Neural cell (in vitro differentiated cells): ENCODE data around the gene PHOX2A. TPM values are rescaled to one million over a fixed set of nuclear protein-coding genes. Genes with fewer than 3 reads are reported as not detected.

Source experiments
- H2AFZ ChIP-seq: fragments of 200-600, 300-800 bp; sonication (generic), shearing (Covaris generic); 2 replicates; pipeline ENCODE4 v1.6.0; 2014; ENCODE audit warnings: low read depth, mild to moderate bottlenecking, antibody characterized with exemption, low read length, moderate library complexity
- H3F3A ChIP-seq: fragments of 200-600 bp; shearing (Covaris generic); 2 replicates; pipeline ENCODE4 v1.6.1; 2016; ENCODE audit warnings: mild to moderate bottlenecking, moderate library complexity, mixed read lengths, antibody characterized with exemption, low read length; ENCODE audit not compliant: insufficient read depth, poor library complexity, severe bottlenecking
- H3K27ac ChIP-seq: fragments of 200-600, 300-800 bp; sonication (generic), shearing (Covaris generic); 2 replicates; pipeline ENCODE4 v1.5.1; 2014; ENCODE audit warnings: mild to moderate bottlenecking, low read length, moderate library complexity
- H3K27me3 ChIP-seq: fragments of 300-800, 200-600 bp; sonication (generic), shearing (Covaris generic); 2 replicates; pipeline ENCODE4 v1.6.0; 2014; ENCODE audit warnings: mild to moderate bottlenecking, low read depth, low read length, moderate library complexity; ENCODE audit not compliant: insufficient read depth
- H3K36me3 ChIP-seq: fragments of 300-800, 200-600 bp; sonication (generic), shearing (Covaris generic); 2 replicates; pipeline ENCODE4 v1.5.1; 2014; ENCODE audit warnings: mild to moderate bottlenecking, antibody characterized with exemption, low read length, moderate library complexity; ENCODE audit not compliant: insufficient read depth
- H3K4me2 ChIP-seq: fragments of 300-800, 200-600 bp; sonication (generic), shearing (Covaris generic); 2 replicates; pipeline ENCODE4 v1.6.0; 2014; ENCODE audit warnings: mild to moderate bottlenecking, low read length
- H3K4me3 ChIP-seq: fragments of 300-800, 200-600 bp; sonication (generic), shearing (Covaris generic); 2 replicates; pipeline ENCODE4 v1.5.1; 2014; ENCODE audit warnings: mild to moderate bottlenecking, low read length, moderate library complexity
- H3K79me2 ChIP-seq: fragments of 200-600 bp; shearing (Covaris generic); replicated peaks from 2 replicates; pipeline ENCODE4 v1.6.0; 2014; ENCODE audit warnings: mild to moderate bottlenecking, low read length, moderate library complexity; ENCODE audit not compliant: insufficient read depth
- H3K9ac ChIP-seq: fragments of 300-800, 200-600 bp; sonication (generic), shearing (Covaris generic); 2 replicates; pipeline ENCODE4 v1.6.1; 2016; ENCODE audit warnings: mild to moderate bottlenecking, low read length, mixed read lengths
- H3K9me2 ChIP-seq: fragments of 200-600 bp; shearing (Covaris generic); 2 replicates; pipeline ENCODE4 v1.6.1; 2016; ENCODE audit warnings: mild to moderate bottlenecking, low read length, mixed read lengths; ENCODE audit not compliant: insufficient read depth
- H3K9me3 ChIP-seq: fragments of 200-600, 300-800 bp; sonication (generic), shearing (Covaris generic); 2 replicates; pipeline ENCODE4 v1.6.1; 2016; ENCODE audit warnings: mild to moderate bottlenecking, mixed run types, low read length, moderate library complexity, mixed read lengths
- H4K20me1 ChIP-seq: fragments of 200-600 bp; shearing (Covaris generic); 2 replicates; pipeline ENCODE4 v1.6.1; 2016; ENCODE audit warnings: mild to moderate bottlenecking, mixed run types; ENCODE audit not compliant: insufficient read depth
- EP300 ChIP-seq: fragments of 450-650 bp; conservative IDR thresholded peaks from 2 replicates; pipeline ENCODE4 v1.6.1; 2014; ENCODE audit warnings: antibody characterized with exemption, mild to moderate bottlenecking, moderate library complexity; ENCODE audit not compliant: poor library complexity, severe bottlenecking
- EZH2 ChIP-seq: fragments of 200-600, 300-800 bp; shearing (Covaris generic), sonication (generic); IDR thresholded peaks from 2 replicates; pipeline ENCODE4 v1.6.1; 2014; ENCODE audit warnings: antibody characterized with exemption, low read length, borderline replicate concordance, mild to moderate bottlenecking; ENCODE audit not compliant: insufficient read depth, poor library complexity, severe bottlenecking
- MXI1 ChIP-seq: fragments of 450-650 bp; conservative IDR thresholded peaks from 2 replicates; pipeline ENCODE4 v1.6.1; 2014; ENCODE audit warnings: antibody characterized with exemption, mild to moderate bottlenecking; ENCODE audit not compliant: poor library complexity, severe bottlenecking
- POLR2AphosphoS5 ChIP-seq: IDR thresholded peaks from 2 replicates; pipeline ENCODE4 v1.6.1; 2012
- RAD21 ChIP-seq: fragments of 450-650 bp; conservative IDR thresholded peaks from 2 replicates; pipeline ENCODE4 v1.6.1; 2014; ENCODE audit warnings: antibody characterized with exemption, mild to moderate bottlenecking, moderate library complexity
- SMC3 ChIP-seq: fragments of 450-650 bp; conservative IDR thresholded peaks from 2 replicates; pipeline ENCODE4 v1.6.1; 2014; ENCODE audit warnings: antibody characterized with exemption, mild to moderate bottlenecking, moderate library complexity; ENCODE audit not compliant: poor library complexity
- TAF1 ChIP-seq: IDR thresholded peaks from 2 replicates; pipeline ENCODE4 v1.6.1; 2012; ENCODE audit warnings: low read depth
- polyA plus RNA-seq: library from polyadenylated mRNA; depleted of rRNA; stranded (reverse); fragments of >200 nt; gene quantifications from 2 replicates; pipeline ENCODE4 v1.2.3, GENCODE V29; 2014
- TF ChIP-seq, protein P1 (sequence below): IDR thresholded peaks from 2 replicates; pipeline ENCODE4 v1.6.1; 2012; ENCODE audit warnings: borderline replicate concordance
- TF ChIP-seq, protein P2 (sequence below): fragments of 450-650 bp; IDR thresholded peaks from 2 replicates; pipeline ENCODE4 v1.5.1; 2014; ENCODE audit warnings: antibody characterized with exemption, mild to moderate bottlenecking, moderate library complexity; ENCODE audit not compliant: poor library complexity, severe bottlenecking

The PHOX2A gene
- polyA plus RNA-seq, 1 donor from 2014 or later: not detected

DNA sequence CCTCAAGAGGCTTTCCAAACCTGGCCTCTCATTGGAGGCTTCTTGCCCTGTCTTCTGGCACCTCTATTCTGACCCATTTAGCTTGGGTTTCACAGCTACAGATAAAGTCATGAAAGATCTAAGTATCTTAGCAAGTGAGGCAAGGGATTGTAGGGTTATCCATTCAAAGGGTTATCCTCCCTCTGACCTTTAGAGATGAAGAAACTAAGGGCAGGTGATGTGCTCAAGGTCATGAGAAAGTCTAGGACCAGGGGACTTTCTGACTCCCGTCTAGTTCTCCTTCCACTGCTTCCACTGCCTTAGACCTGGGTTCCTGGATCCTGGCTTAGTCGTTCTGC is 7.2 kb downstream of the PHOX2A start:
- Histone ChIP-seq H3F3A (no peaks in the 10 kb centered on the region), H2AFZ (no peak overlapping the region), H3K9me2 (no peaks in the 10 kb centered on the region), H4K20me1 (no peaks in the 10 kb centered on the region), H3K79me2 (no peaks in the 10 kb centered on the region), H3K9me3 (no peaks in the 10 kb centered on the region), H3K4me3 (no peak overlapping the region), H3K36me3 (no peaks in the 10 kb centered on the region), H3K27ac (no peak overlapping the region), H3K27me3 (peaks cover 35% of the 10 kb centered on the region), H3K4me2 (no peak overlapping the region), H3K9ac (no peak overlapping the region)
- no peak for TF ChIP-seq EP300
- no peak for TF ChIP-seq RAD21
- no peak for TF ChIP-seq SMC3
- TF ChIP-seq, protein P1, sequence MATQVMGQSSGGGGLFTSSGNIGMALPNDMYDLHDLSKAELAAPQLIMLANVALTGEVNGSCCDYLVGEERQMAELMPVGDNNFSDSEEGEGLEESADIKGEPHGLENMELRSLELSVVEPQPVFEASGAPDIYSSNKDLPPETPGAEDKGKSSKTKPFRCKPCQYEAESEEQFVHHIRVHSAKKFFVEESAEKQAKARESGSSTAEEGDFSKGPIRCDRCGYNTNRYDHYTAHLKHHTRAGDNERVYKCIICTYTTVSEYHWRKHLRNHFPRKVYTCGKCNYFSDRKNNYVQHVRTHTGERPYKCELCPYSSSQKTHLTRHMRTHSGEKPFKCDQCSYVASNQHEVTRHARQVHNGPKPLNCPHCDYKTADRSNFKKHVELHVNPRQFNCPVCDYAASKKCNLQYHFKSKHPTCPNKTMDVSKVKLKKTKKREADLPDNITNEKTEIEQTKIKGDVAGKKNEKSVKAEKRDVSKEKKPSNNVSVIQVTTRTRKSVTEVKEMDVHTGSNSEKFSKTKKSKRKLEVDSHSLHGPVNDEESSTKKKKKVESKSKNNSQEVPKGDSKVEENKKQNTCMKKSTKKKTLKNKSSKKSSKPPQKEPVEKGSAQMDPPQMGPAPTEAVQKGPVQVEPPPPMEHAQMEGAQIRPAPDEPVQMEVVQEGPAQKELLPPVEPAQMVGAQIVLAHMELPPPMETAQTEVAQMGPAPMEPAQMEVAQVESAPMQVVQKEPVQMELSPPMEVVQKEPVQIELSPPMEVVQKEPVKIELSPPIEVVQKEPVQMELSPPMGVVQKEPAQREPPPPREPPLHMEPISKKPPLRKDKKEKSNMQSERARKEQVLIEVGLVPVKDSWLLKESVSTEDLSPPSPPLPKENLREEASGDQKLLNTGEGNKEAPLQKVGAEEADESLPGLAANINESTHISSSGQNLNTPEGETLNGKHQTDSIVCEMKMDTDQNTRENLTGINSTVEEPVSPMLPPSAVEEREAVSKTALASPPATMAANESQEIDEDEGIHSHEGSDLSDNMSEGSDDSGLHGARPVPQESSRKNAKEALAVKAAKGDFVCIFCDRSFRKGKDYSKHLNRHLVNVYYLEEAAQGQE: no peak
- TF ChIP-seq, protein P2, sequence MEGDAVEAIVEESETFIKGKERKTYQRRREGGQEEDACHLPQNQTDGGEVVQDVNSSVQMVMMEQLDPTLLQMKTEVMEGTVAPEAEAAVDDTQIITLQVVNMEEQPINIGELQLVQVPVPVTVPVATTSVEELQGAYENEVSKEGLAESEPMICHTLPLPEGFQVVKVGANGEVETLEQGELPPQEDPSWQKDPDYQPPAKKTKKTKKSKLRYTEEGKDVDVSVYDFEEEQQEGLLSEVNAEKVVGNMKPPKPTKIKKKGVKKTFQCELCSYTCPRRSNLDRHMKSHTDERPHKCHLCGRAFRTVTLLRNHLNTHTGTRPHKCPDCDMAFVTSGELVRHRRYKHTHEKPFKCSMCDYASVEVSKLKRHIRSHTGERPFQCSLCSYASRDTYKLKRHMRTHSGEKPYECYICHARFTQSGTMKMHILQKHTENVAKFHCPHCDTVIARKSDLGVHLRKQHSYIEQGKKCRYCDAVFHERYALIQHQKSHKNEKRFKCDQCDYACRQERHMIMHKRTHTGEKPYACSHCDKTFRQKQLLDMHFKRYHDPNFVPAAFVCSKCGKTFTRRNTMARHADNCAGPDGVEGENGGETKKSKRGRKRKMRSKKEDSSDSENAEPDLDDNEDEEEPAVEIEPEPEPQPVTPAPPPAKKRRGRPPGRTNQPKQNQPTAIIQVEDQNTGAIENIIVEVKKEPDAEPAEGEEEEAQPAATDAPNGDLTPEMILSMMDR: no peak
- no peak for TF ChIP-seq EZH2
- no peak for TF ChIP-seq MXI1

- no peaks in the 10 kb centered on the region for H3K79me2 ChIP-seq
- H3F3A ChIP-seq: no peaks in the 10 kb centered on the region
- no peak overlapping the region for H3K4me3 ChIP-seq
- H3K4me2 ChIP-seq: no peak overlapping the region
- H4K20me1 ChIP-seq: no peaks in the 10 kb centered on the region
- no peaks in the 10 kb centered on the region for H3K9me3 ChIP-seq
- no peaks in the 10 kb centered on the region for H3K9me2 ChIP-seq
- no peak overlapping the region for H3K9ac ChIP-seq
- no peak overlapping the region for H2AFZ ChIP-seq
- peaks cover 30% of the 10 kb centered on the region for H3K27me3 ChIP-seq
- TF ChIP-seq RAD21: no peak
- TF ChIP-seq, protein P1: no peak
- no peak for TF ChIP-seq POLR2AphosphoS5
- TF ChIP-seq EZH2: no peak
- no peak for TF ChIP-seq MXI1
- TF ChIP-seq SMC3: no peak
- TF ChIP-seq, protein P2: no peak
- TF ChIP-seq TAF1: no peak
- no peak for TF ChIP-seq EP300
- no peak overlapping the region for H3K27ac ChIP-seq
- no peaks in the 10 kb centered on the region for H3K36me3 ChIP-seq
Measured at GRCh38 chr11:72236083-72236697, 7.8 kb downstream of the PHOX2A start.
